ENCODE measurements around the gene DLL1.

The DLL1 gene

DNA sequence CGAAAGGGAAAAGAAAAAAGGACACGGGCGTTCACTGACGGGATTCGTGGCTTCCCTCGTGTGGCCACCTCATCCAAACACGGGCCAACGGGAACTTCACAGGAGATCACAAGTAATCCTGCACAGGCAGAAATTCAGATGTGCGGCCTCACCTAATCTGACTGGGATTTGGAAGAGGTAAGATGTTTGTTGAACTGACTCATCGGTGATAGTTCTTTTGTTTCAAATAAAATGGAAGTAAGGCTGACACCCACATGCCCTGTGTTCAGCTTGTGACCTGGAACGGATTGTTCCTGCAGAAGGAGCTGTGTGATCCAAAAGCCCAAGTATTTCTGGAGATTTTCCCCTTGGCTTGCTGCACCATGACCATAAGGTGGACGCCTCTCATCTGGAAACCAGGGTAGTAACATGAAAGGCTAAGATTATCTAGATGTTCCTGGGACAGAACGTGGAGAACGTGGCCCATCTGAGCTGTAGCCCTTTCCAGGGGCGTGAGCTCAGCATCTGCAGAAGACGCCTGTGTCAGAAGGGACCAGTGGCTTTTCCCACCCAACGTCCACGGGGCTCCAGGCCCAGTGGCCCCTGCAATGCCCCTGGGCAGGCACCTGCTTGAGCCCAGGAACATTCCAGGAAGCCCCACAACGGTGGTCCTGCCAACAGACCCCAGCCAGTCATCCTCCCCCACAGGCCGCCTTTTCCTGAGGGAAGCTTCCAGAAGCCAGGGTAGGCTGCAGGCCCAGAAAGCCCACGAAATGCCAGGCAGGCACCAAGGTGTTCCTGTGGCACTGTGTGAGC lies 39.7 kb downstream of the DLL1 start:
- DNase-seq (ENCODE audit: low read depth): no peak
- no peak overlapping the region for H3K4me3 ChIP-seq (ENCODE audit: control insufficient read depth, low read depth, low read length)
- TF ChIP-seq, protein P1, sequence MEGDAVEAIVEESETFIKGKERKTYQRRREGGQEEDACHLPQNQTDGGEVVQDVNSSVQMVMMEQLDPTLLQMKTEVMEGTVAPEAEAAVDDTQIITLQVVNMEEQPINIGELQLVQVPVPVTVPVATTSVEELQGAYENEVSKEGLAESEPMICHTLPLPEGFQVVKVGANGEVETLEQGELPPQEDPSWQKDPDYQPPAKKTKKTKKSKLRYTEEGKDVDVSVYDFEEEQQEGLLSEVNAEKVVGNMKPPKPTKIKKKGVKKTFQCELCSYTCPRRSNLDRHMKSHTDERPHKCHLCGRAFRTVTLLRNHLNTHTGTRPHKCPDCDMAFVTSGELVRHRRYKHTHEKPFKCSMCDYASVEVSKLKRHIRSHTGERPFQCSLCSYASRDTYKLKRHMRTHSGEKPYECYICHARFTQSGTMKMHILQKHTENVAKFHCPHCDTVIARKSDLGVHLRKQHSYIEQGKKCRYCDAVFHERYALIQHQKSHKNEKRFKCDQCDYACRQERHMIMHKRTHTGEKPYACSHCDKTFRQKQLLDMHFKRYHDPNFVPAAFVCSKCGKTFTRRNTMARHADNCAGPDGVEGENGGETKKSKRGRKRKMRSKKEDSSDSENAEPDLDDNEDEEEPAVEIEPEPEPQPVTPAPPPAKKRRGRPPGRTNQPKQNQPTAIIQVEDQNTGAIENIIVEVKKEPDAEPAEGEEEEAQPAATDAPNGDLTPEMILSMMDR (IDR thresholded peaks at IDR 0.05; ENCODE audit: control insufficient read depth, insufficient read depth, low read depth, low read length, missing control alignments): no peak

DNA sequence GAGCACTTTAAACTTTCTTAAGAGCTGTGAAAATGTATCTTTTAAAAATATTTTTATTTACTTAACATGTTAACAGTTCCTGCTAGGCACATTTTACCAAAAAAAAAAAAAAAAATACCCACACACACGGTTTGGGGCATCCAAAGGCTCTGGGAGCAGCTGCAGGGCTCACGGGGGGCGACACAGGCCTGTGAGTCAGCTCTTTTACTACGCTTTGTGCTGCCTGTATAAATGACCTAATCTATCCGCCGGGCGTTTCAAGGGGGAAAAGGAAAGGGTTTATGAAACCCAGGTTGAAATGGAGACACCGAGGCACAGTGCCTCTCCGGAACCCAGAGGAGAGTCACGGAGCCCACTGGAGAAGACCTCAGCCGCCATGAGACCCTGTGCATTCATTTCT lies 40.4 kb downstream of the DLL1 start:
- no peak overlapping the region for H3K4me3 ChIP-seq (ENCODE audit: control insufficient read depth, low read depth, low read length)
- no peak for DNase-seq (ENCODE audit: low read depth)
- TF ChIP-seq, protein P1 (IDR thresholded peaks at IDR 0.05; ENCODE audit: control insufficient read depth, insufficient read depth, low read depth, low read length, missing control alignments): no peak

DNA sequence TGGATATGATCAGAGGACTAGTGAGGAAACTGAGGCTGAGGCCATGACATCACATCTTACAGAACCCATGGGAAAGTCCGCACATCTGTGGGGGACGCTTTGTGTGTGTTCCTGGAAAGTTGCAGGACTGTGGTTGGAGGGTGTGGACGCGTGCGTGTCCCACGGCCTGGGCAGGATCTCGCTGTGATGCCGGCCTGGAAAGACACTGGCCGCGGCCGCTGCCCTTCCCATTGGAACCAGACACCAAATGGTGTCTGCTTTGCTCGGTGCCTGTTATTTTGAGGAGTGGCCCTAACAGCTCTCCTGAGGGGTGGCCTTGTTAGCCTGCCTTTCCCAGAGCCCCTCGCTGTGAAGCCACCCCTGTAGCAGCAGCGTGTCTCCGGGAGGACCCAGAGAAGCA lies 41.1 kb downstream of the DLL1 start:
- H3K4me3 ChIP-seq (ENCODE audit: control insufficient read depth, low read depth, low read length): no peak overlapping the region
- TF ChIP-seq, protein P1 (IDR thresholded peaks at IDR 0.05; ENCODE audit: control insufficient read depth, insufficient read depth, low read depth, low read length, missing control alignments): no peak
- DNase-seq (ENCODE audit: low read depth): no peak

DNA sequence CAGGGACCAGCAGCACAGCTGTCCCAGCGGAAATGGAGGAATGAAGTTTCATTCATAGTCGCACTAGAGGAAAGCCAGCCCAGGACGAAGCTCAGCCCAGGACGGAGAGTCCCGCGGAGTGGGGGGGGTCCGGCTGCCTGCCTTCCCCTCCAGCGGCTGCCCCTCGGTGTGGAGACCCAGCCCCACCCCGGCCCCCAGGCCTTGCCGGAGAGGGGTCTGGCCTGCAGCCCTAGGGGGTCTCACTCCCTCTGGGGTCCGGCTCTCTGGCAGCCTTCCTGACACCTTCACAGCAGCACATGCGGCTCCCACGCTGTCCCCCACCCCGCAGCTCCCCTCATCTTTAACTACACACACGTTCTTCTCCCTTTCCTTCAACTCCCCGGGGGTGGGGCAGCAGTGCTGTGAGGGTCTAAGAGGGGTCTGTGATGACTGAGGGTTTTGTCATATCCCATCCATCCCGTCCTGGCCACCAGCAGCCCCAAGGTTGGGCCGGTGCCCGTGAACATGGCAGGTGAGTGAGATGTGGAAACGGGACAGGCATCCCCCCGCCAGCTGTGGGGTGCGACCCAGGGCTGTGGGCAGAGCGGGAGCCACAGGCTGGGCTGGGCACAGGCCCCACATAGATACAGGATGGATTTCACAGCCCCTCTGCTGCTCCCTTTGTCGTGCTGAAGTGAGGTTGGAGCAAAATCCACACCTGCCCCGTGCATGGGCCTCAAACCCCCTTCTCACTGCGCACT lies 41.8 kb downstream of the DLL1 start:
- no peak overlapping the region for H3K4me3 ChIP-seq (ENCODE audit: control insufficient read depth, low read depth, low read length)
- no peak for DNase-seq (ENCODE audit: low read depth)
- TF ChIP-seq, protein P1 (IDR thresholded peaks at IDR 0.05; ENCODE audit: control insufficient read depth, insufficient read depth, low read depth, low read length, missing control alignments): no peak

DNA sequence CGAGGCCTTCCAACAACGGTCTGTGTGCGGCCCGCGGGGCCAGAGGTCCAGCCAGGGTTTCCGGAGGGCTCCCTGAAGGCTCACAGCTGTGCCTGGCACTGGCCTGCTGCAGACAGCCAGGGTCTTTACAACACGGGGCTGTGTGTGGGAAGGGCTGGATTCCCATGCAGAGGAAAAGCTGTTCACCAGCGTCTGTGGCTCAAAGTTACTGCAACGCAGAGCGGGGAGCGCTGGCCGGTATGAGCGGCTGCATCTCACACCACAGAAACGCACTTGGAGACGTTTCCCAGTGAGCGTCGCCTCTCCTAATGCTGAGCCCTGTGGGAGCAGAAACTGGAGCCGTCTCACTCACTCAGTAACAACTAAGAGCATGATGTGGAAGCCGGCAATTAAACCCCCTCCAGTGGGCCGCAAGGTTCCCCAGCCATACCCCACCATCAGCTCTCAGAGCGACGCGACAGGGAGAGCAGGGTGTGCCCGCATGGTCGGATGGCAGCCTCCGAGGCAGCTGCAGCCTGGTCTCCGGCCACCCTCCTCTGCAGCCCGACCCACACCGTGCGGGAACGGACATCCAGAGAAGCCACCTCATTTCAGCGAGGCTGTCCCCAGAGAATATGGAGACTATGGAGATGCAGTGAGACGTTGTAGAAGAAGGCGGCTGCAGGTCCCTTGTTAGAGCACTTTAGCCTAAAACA lies 42.6 kb downstream of the DLL1 start:
- no peak overlapping the region for H3K4me3 ChIP-seq (ENCODE audit: control insufficient read depth, low read depth, low read length)
- TF ChIP-seq, protein P1 (IDR thresholded peaks at IDR 0.05; ENCODE audit: control insufficient read depth, insufficient read depth, low read depth, low read length, missing control alignments): no peak
- DNase-seq (ENCODE audit: low read depth): no peak

DNA sequence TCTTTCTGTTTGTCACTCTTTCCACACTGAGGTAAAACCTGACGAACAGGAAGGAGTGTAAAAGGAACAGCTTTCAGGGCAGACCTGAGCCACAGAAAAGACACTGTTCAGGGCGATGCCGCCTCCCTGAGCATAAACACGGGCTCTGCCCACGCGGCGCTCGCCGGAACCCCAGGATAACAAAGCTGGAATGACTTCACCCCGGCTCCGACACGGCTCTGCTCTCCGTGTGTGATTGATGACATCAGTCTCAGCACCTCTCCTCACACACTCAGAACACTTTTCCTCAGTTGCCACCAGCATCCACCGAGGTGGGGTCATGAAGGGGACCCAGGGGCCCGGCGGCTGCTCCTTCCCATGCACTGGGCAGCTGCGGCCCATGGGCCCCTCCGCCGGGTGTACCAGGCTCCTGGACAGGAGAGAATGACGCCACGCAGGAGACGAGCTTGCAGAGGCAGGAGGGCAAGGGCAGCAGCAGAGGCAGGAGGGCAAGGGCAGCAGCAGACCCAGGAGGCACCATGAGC lies 43.6 kb downstream of the DLL1 start:
- H3K4me3 ChIP-seq (ENCODE audit: control insufficient read depth, low read depth, low read length): no peak overlapping the region
- TF ChIP-seq, protein P1 (IDR thresholded peaks at IDR 0.05; ENCODE audit: control insufficient read depth, insufficient read depth, low read depth, low read length, missing control alignments): no peak
- no peak for DNase-seq (ENCODE audit: low read depth)

Data from AG09309 (cell line).